ENCODE data around the gene ALPK3.

Gene ALPK3, protein sequence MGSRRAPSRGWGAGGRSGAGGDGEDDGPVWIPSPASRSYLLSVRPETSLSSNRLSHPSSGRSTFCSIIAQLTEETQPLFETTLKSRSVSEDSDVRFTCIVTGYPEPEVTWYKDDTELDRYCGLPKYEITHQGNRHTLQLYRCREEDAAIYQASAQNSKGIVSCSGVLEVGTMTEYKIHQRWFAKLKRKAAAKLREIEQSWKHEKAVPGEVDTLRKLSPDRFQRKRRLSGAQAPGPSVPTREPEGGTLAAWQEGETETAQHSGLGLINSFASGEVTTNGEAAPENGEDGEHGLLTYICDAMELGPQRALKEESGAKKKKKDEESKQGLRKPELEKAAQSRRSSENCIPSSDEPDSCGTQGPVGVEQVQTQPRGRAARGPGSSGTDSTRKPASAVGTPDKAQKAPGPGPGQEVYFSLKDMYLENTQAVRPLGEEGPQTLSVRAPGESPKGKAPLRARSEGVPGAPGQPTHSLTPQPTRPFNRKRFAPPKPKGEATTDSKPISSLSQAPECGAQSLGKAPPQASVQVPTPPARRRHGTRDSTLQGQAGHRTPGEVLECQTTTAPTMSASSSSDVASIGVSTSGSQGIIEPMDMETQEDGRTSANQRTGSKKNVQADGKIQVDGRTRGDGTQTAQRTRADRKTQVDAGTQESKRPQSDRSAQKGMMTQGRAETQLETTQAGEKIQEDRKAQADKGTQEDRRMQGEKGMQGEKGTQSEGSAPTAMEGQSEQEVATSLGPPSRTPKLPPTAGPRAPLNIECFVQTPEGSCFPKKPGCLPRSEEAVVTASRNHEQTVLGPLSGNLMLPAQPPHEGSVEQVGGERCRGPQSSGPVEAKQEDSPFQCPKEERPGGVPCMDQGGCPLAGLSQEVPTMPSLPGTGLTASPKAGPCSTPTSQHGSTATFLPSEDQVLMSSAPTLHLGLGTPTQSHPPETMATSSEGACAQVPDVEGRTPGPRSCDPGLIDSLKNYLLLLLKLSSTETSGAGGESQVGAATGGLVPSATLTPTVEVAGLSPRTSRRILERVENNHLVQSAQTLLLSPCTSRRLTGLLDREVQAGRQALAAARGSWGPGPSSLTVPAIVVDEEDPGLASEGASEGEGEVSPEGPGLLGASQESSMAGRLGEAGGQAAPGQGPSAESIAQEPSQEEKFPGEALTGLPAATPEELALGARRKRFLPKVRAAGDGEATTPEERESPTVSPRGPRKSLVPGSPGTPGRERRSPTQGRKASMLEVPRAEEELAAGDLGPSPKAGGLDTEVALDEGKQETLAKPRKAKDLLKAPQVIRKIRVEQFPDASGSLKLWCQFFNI (N-terminal part only)

DNA sequence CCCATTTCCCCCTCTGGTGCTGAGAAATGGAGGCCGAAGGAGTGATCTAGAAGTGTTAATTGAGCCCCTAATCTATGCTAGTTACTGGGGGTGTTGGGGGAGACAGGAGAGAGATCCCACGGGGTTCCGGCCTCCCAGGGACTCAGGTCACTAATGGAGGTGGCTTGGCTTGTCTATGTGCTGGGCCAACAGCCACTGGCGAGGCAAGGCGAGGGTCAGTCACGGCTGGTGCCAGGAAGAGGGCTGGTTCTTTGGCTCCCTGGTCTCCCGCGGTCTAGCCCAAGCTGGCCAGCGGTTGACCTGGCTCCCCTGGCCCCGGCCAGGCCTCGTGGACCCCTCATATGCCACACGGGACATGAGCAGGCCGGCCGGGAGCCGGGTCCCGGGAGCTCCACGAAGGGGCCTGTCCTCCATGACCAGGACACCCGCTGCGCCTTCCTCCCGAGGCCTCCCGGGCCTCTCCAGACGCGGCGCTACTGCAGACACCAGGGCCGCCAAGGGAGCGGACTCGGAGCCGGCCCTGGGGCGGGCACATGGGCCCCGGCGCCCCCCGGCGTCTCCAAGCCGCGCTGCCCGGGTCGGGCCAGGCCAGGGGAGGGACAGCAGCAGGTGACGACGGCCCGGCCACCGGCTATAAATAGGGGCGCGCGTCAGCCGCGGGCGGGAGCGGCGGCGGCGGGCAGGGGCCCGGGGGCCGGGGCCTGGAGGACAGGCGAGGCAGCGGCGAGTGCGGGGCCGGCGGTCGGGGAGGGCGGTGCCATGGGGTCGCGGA, at the start of gene ALPK3:
ALPK3 (plus strand) TSS at position 663 of the 772 bp plus-strand sequence; CDS start at position 760, 97 bp downstream.
- DNase-seq (ENCODE audit: low read depth) = no peak

DNA sequence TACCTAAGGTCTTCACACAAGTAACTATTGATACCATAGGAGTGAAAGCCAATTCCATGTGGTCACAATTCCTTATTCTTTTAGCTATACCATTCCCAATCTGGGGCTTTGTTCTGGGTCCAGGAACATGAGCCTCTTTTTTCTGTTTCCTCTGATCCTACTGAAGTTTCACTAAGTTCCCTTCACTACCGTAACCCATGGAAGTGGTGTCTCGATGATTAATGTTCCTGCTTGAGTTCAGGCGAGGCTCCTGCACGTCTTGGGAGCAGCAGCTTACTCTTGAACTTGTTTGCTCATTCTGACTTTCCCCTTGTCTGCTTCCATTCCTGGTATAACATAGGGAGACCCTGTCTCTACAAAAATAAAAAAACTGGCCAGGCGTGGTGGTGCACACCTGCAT, 45.1 kb upstream of the ALPK3 start:
- DNase-seq (ENCODE audit: low read depth) = no peak

DNA sequence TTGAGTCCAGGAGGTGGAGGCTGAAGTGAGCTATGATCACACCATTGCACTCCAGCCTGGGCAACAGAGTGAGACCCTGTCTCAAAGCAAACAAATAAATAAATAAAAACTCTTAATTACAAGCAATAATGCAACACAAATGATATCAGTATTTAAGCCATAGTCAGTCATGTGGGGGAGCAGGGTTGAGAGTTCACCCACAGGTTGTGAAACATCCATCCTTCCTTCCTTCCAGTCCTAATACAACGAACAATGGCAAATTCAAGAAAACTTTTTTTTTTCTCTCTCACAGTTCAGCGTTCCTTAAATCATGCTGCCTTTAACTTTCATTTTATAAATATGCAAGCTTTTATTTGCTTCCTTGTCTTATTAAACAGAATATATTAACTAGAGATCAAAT, 44.7 kb upstream of the ALPK3 start:
- DNase-seq (ENCODE audit: low read depth) = no peak

DNA sequence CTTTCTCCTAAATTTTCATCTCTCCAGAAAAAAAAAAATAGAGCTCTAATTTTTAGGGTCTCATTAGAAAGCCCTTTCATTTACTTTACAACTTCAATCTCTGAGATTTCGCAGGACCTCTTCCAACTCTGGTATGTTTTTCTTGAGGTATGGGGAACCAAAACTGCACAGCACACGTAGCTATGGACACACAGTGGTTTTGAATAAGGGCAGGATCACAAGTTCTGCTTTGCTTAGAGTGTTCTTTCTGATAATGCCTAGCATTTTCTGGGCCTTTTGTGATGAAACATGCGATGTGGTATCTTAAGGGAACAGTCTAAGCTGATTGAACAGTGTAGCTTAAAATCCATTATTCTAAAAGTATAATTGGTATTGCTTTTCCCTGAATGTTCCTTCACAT, 43.4 kb upstream of the ALPK3 start:
- no peak for DNase-seq (ENCODE audit: low read depth)

DNA sequence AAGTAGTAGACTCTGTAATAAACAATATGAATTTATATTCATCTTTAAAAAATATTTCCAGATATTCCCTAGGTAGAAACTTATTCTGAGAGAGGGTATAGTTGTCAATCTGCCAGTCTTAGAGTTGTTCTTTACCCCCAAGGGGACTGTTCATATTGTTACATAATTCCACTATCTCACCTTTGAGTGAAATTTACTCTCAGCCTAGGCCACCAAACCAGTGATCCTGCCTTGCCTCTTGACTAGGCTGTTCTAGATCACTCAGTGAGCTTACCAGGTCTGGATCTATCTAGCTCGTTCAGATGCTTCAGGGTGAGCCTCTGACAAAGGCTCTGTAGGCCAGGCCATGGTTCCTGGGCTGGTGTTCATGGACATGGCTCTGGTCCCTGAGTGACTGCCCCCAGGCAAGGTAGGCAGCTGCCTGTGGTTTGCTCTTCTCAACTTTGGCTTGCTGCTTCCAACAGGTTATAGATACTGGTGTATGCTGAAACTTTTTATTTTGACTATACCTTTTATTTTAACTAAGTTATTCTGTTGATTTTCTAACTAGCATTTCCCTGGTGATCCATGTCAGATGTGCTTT, 41.2 kb upstream of the ALPK3 start:
- no peak for DNase-seq (ENCODE audit: low read depth)

DNA sequence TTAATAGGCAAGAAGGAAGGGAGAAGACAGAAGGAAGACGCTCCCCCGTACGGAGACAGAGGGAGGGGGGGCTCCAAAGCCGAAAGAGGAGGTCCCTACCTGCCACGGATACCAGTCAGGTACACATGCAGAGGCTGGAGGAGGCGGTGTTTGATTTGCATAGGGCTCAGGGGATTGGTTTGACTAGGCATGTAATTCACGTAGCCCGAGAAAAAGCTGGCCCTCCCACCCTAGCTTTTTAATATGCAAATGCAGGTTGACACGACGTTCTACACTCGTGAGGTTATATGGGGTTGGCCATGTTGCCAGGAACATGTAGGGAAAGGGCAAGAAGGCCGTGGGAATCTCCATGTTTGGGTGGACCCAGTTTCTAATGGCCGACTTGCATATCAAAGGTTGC, 39.0 kb upstream of the ALPK3 start:
- DNase-seq (ENCODE audit: low read depth) = no peak

DNA sequence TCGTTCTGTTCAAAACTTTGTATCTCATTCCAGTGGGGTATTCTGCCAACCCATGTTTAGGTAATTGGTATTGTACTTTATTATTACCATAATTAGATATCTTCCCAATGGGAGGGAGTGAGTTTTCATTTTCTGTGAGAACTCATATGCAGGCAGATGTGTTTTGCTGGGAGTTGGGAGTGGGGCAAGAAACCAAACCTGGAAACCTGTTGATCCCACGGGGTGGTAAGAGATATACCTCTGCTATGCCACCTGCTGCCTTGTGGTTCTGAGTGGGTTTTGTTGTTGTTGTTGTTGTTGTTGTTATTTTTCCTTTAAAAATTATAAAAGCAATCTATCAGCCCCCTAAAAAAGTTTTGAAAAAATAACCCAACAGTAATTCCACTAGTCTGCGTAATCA, 36.7 kb upstream of the ALPK3 start:
- DNase-seq (ENCODE audit: low read depth) = no peak

DNA sequence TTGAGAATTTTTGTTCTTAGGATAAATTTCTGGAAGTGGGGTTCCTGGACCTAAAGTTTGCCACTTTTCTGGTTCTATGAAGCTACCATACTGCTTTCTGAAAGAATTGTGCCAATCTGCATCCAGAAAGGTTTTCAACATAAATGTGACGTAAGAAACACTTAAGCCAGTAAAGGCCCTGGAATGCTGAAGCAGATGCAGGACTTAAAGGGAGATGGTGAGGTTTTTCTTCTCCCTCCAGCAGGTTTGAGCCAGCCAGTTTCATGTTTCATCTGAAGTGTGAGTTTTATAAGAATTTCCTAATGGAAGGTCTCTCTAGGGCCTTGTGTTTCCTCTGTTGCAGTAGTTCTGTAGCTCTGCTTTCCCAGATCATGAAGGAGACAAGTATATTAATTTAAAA, 35.7 kb upstream of the ALPK3 start:
- no peak for DNase-seq (ENCODE audit: low read depth)

DNA sequence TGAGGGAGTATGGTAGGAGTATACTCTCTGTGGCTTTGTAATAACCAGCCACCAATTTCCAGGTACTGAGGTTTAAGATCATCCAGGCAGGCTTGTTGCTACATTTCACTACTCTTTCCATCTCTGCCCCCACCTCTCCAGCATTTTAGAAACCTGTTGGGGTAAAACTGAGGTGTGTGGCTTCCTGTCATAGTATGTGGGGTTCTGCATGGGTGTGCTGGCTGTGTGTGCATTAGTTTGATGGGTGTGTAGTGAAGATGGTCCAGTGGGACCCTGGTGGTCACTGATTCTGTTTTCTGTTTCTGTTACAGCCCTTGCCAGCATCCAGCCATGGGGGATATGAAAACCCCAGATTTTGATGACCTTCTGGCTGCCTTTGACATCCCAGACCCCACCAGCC, 34.8 kb upstream of the ALPK3 start:
- DNase-seq (ENCODE audit: low read depth) = no peak

DNA sequence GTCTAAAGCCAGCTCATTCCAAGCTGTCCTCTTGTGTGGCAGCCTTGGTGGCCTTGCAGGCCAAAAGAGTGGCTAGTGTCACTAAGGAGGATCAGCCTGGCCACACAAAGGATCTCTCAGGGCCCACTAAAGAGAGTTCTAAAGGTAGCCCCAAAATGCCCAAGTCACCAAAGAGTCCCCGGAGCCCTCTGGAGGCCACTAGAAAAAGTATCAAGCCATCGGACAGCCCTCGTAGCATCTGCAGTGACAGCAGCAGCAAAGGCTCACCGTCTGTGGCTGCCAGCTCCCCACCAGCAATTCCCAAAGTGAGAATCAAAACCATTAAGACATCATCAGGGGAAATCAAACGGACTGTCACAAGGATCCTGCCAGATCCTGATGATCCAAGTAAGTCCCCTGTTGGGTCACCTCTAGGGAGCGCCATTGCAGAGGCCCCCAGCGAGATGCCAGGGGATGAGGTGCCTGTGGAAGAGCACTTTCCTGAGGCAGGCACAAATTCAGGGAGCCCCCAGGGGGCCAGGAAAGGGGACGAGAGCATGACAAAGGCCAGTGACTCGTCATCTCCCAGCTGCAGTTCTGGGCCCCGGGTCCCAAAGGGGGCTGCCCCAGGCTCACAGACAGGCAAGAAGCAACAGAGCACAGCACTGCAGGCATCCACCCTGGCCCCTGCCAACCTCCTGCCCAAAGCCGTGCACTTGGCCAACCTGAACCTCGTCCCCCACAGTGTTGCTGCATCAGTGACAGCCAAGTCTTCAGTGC, 33.5 kb upstream of the ALPK3 start:
- no peak for DNase-seq (ENCODE audit: low read depth)

DNA sequence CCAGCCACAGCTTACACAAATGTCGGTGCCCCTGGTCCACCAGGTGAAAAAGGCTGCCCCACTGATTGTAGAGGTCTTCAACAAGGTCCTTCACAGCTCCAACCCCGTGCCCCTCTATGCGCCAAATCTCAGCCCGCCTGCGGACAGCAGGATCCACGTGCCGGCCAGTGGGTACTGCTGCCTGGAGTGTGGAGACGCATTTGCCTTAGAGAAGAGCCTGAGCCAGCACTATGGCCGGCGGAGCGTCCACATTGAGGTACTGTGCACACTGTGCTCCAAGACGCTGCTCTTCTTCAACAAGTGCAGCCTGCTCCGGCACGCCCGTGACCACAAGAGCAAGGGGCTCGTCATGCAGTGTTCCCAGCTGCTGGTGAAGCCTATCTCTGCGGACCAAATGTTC, 32.9 kb upstream of the ALPK3 start:
- no peak for DNase-seq (ENCODE audit: low read depth)

DNA sequence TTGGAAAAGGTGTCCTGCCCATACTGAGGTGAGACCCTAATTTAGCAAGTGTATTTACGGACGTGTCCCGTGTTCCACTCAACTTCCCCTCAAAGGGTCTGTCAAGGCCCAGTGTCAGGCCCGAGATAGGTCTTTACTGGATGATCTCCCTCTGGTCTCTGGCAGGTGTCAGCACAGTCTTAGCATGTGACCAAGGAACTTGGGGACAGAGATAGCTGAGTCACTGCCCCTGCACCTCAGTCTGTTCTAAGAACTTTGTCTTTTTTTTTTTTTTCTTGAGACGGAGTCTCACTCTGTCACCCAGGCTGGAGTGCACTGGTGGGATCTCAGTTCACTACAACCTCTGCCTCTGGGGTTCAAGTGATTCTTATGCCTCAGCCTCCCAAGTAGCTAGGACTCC, 32.1 kb upstream of the ALPK3 start:
- no peak for DNase-seq (ENCODE audit: low read depth)

DNA sequence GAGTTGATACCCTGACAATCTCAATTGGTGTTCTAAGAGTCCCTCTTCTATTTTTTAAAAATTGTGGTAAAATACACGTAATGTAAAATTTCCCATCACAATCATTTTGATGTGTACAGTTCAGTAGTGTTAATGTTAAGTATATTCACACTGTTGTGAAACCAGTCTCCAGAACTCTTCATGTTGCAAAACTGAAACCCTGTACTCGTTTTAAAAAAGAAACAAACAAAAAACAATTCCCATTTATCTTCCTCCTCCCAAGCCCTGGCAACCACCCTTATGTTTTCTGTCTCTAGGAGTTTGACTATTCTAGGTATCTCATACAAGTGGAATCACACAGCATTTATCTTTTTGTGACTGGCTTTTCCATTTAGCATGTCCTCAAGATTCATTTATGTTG, 28.7 kb upstream of the ALPK3 start:
- no peak for DNase-seq (ENCODE audit: low read depth)

DNA sequence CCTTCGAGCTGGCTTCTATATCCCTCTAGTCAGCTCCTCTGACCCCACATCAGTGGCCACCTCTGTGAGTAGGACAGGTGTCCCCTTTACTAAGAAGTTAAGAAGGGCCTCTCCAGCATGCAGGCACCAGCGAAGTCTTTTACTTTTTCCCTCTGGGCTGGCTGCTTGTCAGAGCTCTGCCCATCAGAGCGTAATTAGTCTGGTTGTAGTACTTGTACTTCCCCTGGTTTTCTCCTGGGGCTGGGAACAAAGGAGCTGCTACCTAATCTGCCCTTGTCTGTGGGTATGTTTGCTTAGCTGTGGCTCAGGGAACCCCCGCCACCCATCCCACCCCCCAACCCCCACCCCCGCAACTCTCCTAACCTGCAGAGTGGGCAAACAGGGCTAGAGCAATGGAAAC, 27.4 kb upstream of the ALPK3 start:
- no peak for DNase-seq (ENCODE audit: low read depth)

DNA sequence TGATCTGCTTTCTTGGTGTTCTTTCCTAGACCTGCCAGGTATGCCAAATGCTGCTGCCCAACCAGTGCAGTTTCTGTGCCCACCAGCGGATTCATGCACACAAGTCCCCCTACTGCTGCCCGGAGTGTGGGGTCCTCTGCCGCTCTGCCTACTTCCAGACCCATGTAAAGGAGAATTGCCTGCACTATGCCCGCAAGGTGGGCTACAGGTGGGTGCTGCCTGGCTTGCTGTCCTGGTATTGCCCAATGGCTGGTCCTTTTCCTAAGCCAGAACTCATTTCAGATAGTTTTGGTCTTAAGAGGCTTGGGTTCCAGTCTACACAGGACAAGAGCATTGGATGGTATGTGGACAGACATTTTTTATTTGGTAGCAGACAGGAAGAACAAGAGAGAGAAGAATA, 26.5 kb upstream of the ALPK3 start:
- DNase-seq (ENCODE audit: low read depth) = no peak

DNA sequence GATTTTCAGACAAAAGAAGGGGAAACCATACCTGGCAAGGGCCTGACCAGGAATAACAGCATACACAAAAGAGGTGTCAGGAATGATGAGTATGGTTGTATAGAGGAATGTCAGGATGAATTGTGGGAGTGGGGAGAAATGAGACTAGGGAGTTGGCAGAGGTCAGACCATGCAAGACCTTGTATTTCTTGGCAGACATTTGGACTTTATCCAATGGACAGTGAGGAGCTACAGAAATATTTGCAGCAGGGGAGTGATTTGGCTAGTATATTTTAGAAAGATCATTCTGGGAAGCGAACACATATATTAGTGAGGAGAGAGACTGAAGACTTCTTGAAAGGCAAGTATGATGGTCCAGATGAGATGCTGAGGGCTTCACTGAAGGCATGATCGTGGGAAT, 25.4 kb upstream of the ALPK3 start:
- no peak for DNase-seq (ENCODE audit: low read depth)

DNA sequence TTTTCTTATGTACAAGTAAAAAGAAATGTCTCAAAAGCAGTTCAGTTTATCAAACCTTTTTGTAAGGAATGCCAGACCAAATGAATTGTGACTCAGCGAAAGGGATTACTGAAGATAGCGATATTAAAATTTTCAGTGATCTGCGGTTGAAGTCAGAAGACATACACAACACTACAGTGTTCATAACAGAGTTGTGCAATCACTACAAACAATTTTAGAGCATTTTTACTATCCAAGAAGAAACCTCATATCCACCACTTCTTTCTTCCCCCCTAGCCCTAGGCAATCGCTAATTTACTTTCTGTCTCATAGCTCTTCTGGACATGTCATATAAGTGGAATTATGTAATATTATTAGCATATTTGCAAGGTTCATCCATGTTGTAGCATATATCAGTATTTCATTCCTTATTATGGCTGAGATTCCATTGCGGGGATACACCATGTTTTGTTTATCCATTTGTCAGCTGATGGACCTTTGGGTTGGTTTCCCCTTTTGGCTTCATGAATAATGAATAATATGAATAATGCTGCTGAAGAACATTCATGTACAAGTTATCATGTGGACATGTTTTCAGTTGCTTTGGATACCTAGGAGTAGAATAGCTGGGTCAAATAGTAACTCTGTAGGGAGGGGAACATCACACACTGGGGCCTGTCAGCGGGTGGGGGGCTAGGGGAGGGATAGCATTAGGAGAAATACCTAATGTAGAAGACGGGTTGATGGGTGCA, 23.6 kb upstream of the ALPK3 start:
- no peak for DNase-seq (ENCODE audit: low read depth)

DNA sequence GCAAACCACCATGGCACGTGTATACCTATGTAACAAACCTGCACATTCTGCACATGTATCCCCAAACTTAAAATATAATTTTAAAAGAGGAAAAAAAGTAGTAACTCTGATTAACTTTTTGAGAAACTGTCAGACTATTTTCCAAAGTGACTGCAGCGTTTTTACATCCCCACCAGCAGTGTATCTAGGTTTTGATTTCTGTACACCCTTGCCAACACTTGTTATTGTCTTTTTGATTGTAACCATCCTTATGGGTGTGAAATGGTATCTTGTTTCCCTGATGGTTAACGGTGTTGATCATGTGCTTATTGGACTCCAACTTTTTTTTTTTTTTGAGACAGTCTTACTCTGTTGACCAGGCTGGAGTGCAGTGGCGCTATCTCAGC, 23.0 kb upstream of the ALPK3 start:
- no peak for DNase-seq (ENCODE audit: low read depth)

DNA sequence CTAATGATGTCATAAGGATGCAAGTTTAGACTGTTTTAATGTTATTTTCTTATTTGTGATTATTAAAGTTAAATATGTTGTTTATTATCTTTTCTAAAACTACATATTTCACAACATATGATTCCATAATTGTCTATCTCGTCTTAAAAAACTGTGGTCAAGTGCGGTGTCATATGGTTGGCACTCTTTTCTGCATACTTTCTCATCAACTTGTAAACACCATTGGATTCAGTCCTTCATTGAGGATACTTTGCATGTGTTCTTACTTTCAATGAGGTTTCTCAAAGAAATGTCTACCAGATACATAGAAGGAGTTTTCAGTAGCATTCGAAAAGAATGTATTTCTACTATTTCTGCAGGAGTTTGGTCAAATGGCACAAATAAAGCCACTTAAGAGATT, 22.0 kb upstream of the ALPK3 start:
- DNase-seq (ENCODE audit: low read depth) = no peak

DNA sequence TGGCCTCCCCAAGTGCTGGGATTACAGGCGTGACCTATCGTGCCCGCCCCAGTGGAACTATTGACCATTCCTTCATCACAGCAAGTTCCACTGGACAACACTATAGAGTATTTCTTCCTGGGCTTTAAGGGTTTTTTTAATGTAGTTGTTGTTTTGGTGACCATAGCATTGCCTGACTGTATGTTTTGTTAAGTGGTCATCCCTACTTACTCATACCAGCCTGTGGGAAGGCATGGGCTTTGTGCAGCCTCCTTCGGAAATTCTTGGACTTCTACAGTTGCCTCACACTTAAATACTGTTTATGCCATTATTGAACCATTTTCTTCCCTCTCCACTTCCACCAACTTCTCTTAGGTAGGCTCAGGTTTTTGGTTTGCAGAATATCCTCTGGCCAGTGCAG, 19.9 kb upstream of the ALPK3 start:
- no peak for DNase-seq (ENCODE audit: low read depth)

Measured in HS-5 (cell line).